ENCODE data around the gene PROSER3.

The PROSER3 gene

DNA sequence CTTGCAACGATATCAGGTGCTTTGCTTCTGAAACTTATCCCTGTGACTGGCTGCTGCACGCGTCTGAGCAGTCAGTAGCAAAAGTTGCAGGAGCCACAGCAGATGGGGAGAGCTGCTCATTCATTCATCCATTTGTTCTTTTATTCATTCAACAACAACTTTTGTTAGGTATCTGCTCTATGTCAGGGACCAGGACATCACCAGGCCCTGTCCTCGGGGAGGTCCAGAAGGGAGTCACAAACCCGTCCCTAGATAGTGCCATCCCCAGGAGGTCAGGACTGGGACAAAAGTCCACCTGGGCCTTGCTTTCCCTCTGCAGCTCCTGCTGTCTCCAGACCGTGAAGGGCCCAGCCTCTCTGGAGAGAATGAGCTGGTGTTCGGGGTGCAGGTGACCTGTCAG lies 20.0 kb downstream of the PROSER3 start:
- no peak for DNase-seq

- no peak for DNase-seq
Measured at GRCh38 chr19:35779033-35779432, 21.1 kb downstream of the PROSER3 start.

DNA sequence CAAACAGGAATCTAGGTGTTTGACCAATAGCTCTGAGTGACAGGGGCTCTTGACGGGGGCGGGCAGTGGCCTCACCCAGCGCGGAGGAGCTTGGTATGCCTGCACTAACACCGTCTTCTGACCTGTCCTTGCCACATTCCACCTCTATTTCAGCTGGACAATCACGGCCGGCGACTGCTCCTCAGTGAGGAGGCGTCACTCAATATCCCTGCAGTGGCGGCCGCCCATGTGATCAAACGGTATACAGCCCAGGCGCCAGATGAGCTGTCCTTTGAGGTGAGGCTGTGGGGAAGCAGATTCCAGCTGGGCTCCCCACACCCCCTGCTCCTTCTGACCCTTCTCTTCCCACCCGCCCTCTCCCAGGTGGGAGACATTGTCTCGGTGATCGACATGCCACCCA lies 22.1 kb downstream of the PROSER3 start:
- DNase-seq, result no peak

GRCh38 chr19:35780717-35781116 lies 22.7 kb downstream of the PROSER3 start:
- no peak for DNase-seq

GRCh38 chr19:35781650-35782049 lies 23.7 kb downstream of the PROSER3 start:
- DNase-seq, result no peak

GRCh38 chr19:35782589-35782988 lies 24.6 kb downstream of the PROSER3 start:
- DNase-seq, result no peak

DNA sequence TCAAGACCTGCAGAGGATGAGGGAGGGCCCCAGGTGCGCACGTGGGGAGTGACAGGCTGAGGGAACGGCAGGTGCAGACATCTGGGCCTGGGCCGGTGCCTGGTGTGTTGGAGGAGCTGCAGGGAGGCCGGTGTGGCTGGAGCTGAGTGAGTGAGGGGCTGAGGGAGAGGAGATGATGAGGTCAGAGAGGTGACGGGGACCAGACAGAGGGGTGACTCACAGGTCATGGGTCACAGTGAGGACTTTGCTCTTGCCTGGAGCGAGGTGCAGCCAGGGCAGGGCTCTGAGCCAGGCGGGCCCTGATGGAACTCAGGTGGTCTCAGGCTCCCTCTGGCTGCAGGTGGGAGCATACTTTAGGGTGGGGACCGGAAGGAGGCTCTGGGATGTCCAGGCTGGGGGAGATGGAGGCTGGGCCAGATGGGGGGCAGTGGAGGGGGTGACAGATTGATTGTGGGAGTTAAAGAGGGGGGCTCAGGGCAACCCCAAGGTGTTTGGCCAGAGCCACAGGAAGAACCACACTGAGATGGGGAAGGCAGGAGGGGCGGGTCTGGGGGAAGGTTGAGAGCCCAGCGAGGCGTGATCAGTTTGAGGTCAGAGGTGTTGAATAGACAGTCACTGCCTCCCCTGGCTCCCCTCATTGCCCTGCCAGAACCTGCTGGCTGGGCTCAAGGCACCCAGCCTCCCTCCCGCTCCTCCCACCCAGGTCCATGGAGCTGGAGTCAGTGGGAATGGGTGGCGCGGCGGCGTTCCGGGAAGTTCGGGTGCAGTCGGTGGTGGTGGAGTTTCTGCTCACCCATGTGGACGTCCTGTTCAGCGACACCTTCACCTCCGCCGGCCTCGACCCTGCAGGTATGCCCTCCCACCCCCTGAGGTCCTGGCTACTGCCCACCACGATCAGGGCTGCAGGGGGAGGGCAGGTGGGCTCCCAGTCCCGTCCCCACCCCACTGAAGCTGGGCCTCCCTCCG lies 25.8 kb downstream of the PROSER3 start:
- DNase-seq, result no peak

DNA sequence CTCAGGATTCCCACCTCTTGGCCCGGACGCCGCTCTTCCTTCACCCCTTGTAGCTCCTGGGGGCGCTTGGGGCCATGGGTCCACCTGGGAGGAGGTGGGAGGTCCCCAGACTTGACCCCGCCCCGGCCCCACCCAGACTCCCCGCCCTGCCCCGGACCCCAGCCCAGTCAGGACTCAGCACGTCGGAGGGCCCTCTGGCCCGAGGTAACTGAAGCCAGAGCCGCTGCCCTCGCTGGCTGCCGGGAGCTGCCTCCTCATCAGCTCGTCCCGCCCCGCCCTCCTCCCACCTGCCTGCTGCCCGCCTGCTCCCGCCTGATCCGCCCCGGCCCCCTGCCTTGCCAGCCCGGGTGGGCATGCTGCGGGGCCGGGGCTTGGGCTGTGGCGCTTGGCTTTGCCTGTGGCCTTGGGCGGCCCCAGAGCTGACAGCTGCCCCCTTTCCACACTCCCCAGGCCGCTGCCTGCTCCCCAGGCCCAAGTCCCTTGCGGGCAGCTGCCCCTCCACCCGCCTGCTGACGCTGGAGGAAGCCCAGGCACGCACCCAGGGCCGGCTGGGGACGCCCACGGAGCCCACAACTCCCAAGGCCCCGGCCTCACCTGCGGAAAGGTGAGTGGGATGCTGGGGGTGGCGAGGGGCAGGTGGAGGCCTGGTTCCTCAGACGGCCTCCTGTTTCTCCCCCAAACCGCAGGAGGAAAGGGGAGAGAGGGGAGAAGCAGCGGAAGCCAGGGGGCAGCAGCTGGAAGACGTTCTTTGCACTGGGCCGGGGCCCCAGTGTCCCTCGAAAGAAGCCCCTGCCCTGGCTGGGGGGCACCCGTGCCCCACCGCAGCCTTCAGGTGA lies 26.7 kb downstream of the PROSER3 start:
- DNase-seq, result no peak

DNA sequence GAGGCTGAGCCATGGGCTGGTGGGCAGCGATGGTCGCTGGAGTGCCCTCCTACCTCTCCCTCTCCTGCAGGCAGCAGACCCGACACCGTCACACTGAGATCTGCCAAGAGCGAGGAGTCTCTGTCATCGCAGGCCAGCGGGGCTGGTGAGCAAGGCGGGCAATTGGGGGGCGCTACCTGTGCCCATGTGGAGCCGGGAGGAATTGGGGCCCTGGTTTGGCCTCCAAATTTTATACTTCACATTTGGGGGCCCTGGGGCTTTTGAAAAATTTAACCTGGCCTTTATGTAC lies 27.3 kb downstream of the PROSER3 start:
- no peak for DNase-seq

DNA sequence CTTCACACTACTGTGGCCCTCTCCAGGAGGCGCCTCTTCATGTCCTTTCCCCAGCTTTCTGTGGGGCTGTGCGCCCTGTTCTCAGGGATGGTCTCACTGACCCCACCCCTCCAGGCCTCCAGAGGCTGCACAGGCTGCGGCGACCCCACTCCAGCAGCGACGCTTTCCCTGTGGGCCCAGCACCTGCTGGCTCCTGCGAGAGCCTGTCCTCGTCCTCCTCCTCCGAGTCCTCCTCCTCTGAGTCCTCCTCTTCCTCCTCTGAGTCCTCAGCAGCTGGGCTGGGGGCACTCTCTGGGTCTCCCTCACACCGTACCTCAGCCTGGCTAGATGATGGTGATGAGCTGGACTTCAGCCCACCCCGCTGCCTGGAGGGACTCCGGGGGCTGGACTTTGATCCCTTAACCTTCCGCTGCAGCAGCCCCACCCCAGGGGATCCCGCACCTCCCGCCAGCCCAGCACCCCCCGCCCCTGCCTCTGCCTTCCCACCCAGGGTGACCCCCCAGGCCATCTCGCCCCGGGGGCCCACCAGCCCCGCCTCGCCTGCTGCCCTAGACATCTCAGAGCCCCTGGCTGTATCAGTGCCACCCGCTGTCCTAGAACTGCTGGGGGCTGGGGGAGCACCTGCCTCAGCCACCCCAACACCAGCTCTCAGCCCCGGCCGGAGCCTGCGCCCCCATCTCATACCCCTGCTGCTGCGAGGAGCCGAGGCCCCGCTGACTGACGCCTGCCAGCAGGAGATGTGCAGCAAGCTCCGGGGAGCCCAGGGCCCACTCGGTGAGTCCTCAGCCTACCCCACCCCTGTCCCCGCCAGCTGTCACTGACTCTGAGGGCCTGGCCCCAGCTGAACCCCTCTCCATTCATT lies 28.6 kb downstream of the PROSER3 start:
- DNase-seq, result no peak

DNA sequence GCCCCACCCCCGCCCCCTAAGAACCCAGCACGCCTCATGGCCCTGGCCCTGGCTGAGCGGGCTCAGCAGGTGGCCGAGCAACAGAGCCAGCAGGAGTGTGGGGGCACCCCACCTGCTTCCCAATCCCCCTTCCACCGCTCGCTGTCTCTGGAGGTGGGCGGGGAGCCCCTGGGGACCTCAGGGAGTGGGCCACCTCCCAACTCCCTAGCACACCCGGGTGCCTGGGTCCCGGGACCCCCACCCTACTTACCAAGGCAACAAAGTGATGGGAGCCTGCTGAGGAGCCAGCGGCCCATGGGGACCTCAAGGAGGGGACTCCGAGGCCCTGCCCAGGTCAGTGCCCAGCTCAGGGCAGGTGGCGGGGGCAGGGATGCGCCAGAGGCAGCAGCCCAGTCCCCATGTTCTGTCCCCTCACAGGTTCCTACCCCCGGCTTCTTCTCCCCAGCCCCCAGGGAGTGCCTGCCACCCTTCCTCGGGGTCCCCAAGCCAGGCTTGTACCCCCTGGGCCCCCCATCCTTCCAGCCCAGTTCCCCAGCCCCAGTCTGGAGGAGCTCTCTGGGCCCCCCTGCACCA lies 29.3 kb downstream of the PROSER3 start:
- no peak for DNase-seq

DNA sequence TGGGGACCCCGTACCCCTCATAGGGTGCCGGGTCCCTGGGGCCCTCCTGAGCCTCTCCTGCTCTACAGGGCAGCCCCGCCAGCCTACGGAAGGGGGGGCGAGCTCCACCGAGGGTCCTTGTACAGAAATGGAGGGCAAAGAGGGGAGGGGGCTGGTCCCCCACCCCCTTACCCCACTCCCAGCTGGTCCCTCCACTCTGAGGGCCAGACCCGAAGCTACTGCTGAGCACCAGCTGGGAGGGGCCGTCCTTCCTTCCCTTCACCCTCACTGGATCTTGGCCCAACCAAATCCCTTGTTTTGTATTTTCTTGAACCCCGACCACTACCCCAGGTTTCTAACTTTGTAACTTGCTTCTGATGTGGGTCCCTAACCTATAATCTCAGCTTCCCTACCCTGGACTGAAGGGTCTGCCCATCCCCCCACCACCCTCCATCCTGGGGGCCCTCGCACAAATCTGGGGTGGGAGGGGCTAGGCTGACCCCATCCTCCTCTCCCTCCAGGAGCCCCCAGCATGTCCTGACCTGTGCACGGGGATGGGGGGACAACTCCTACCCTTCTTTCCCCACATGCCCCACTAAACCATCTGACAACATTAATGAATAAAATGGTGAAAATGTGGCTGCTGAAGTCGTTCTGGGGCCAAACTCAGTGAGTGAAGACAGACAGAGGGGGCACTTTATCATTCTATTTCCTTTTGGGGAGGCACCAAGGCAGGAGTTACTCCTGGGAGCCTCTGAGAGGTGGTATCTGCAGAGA lies 30.4 kb downstream of the PROSER3 start:
- DNase-seq, result no peak

DNA sequence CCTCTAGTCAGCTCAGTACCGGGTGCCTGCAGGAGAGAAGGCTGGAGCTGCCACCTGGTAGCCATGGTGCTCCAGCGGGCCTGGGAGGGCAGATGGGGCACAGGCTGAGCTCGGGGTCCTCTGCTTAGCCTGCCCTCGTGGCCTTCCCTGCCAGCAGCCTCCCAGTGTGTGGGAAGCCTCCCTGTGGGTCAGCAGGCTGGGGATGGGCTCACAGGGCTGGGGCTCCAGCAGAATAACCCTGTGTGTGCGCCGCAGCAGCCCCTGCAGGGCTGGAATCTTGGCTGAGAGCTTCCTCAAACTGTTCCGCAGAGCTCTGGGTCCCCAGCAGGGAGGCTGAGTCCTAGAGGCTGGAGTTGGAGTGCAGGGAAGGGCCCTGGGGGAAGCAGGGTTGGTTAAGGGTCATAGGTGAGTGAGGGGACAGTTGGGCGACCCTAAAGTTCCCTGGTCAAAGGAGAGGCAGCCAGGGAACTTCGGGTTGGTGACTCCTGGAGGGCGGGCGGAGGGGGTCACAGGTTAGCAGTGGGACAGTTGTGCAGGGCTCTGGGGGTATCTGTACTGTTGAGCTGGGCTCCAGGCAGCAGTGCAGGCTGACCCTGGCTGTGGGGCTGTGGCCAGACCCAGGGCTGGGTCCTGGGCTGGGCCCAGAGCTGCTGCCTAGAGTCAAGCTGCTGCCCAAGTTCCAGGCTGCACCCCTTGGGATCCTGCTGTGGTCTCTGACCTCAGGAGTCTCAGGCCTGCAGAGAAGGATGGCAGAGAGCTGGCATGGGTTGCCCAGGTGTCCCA lies 31.4 kb downstream of the PROSER3 start:
- DNase-seq, result no peak

DNA sequence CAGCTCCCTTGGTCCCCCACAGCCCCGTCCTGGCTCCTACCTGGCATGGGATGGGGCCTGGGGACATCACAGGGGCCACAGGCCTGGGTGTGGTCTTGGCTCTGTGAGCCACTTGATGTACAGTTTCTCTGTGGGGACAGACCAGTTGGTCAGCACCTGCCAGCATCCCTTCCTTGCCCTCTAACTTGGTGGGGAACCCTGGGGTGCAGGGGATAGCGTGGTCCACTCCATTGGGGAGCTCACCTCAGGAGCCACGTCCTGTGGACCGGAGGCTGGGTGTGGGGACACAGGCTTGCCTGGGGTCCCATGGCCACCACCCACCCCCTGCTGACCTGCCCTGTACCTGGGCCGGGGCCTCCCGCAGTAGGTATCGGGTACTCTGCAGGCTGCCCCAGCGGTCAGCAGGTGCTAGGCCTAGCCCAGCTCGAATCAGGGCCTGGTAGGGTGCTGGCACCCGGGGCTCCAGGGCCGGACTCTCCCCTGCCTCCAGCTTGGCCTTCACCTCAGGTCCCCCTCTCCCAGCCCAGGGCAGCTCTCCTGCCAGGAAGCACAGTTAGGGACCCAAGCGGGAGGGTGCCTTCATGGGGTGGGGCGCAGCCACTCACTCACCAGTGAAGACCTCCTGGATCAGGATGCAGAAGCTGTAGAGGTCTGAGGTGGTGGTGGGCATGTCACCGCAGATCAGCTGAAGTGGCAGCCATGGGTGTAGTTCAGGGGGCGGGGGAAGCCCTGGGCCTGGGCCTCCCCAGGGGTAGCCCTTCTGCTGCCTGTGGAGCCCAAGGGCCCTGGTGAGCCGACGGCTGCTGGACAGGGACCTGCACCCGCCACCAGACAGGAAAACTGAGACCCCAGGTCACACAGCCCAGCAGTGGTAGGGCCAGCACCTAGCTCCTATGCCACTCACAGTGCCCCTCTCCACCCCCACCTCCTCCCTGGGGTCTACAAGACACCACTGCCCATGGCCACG lies 32.3 kb downstream of the PROSER3 start:
- no peak for DNase-seq

GRCh38 chr19:35790981-35791813 lies 33.2 kb downstream of the PROSER3 start:
- no peak for DNase-seq

DNA sequence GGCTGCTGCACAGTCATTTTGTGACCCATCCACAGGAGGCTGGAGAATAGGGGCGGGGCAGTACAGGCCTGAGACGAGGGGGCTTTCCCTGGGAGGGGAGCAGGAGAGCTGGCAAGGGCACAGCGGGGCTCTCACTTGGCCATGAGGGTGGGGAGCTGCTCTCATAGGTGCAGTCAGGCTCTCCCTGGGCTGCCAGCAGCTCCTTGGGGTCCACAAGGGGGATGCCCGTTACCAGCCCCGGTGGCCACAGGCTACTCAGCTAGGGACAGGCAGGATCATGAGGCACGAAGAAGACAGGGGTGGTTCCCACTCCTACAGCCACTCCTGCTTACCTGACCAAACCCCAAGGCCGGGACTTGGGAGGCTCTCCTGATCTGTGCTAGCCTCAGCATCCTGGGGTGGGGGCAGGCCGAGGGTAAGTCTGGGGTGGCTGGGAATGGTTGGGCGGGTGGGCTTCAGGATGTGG lies 33.9 kb downstream of the PROSER3 start:
- DNase-seq, result no peak

DNA sequence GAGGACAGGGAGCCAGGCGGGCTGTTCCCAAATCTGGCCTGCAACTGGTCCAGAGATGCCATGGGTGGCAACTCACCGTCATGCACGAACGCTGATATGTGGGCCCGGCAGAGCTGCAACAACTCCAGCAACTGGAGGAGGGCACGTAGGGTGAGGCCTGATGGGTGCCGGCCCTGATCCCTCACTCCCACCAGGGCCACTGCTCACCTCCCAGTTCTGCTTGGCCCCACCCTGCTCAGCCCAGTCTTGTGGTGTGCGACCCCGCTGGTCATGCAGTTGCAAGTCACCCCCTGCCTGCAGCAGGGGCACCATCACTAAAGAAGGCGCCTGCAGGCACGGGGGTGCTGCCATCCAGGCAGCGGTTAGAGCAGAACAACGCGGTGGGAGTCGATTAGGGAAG lies 34.3 kb downstream of the PROSER3 start:
- no peak for DNase-seq

- no peak for DNase-seq
Measured at GRCh38 chr19:35792888-35793287, 34.9 kb downstream of the PROSER3 start.

Data from central memory CD4-positive, alpha-beta T cell (primary cell).